ENCODE measurements around the gene TGFBR3. TPM values are rescaled to one million over a fixed set of nuclear protein-coding genes. Genes with fewer than 3 reads are reported as not detected.

Gene TGFBR3
- total and polyA plus RNA-seq, 2 of the 8 experiments (the other 6 are each of a cell fraction or from before 2014, with no cell fraction given): 2.0 to 6.1 TPM

DNA sequence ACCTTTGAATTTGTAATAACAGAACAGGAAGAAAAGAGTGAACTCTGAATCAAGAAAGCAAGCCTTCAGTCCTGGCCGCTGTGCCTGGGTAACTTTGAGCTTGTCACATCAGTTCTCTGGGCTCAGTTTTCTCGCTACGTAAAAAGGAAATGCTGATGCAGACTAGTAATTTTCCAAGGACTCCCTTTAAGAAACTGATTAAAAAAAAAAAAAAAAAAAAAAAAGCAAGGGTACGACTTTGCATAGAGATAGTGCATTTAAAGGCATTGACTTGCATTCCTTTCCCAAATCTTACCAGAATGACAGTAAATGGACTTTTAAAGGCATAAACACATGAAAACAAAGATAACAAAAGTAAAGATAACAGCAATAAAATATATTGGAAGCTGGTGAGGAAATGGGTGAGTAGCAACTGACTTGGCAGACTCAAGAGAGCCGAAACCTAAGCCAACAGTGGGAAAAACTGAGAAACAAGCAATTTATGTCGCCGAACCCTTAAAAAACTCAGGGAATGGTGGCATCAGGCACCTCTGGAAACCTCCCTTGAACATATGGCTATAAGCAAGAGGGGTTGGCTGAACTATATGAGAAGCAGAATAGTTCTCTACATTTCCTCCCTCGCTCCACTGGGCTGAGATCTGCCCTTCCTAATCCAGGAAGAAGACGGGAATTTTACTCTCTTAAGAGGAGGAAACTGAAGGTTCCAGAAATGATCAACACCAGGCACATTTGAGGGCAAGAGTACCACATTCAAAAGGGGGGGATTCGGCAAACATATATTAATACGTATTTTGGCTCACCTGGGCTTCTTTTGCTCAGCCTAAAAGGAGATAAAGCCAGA is 196.1 kb downstream of the TGFBR3 start (continued):
- TF ChIP-seq EP300 (IDR thresholded peaks at IDR 0.05; ENCODE audit: borderline replicate concordance in 1 of 2, low read depth in 2 of 2, low read length in 2 of 2) (no peak), SUZ12 (IDR thresholded peaks at IDR 0.05; ENCODE audit: low read length) (no peak), TEAD4 (IDR thresholded peaks at IDR 0.05; ENCODE audit: low read depth, low read length) (no peak), ATF3 (IDR thresholded peaks at IDR 0.05; ENCODE audit: insufficient read depth, low read depth, low read length) (no peak), SAP30 (IDR thresholded peaks at IDR 0.05; ENCODE audit: insufficient read depth, insufficient replicate concordance, low read length) (no peak), SIN3A (conservative IDR thresholded peaks at IDR 0.05 in 1 of 2, IDR thresholded peaks at IDR 0.05 in 1 of 2; ENCODE audit: low read depth in 1 of 2, low read length in 2 of 2) (no peak), CEBPB (IDR thresholded peaks at IDR 0.05; ENCODE audit: low read depth, low read length) (no peak)
- TF ChIP-seq, protein P1, sequence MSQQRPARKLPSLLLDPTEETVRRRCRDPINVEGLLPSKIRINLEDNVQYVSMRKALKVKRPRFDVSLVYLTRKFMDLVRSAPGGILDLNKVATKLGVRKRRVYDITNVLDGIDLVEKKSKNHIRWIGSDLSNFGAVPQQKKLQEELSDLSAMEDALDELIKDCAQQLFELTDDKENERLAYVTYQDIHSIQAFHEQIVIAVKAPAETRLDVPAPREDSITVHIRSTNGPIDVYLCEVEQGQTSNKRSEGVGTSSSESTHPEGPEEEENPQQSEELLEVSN (IDR thresholded peaks at IDR 0.05): no peak

All from H1 (cell line).